H1 (cell line): ENCODE results near the gene NPY4R2. TPM values are rescaled to one million over a fixed set of nuclear protein-coding genes. Genes with fewer than 3 reads are reported as not detected.
"Not testable (repeated sequence)": the region's sequence is repeated elsewhere in the genome, so short reads cannot be mapped to it uniquely, and the experiment has no call there.

Source experiments
- CTCF ChIA-PET: fragments of 300-600 bp; sonication (Branson Sonifier 250); formaldehyde crosslinking; loops from one replicate; lab custom pipeline; 2021; ENCODE audit not compliant: partially characterized antibody; lab: Charles Lee
- POLR2A ChIA-PET: fragments of 300-600 bp; sonication (Branson Sonifier 250); formaldehyde crosslinking; loops from one replicate; lab custom pipeline; 2021; ENCODE audit warnings: inconsistent platforms; ENCODE audit not compliant: partially characterized antibody; lab: Charles Lee
- DNase-seq, 2 experiments: peaks; one replicate each; pipeline versions ENCODE4 v3.0.0 to v3.0.0-alpha.2; 2010 to 2022; ENCODE audit warnings: low spot score in 2 of 2, low read depth in 1 of 2, mixed read lengths in 1 of 2
- FAIRE-seq: peaks from 2 replicates; lab custom pipeline; 2011; peaks lifted over from hg19 to GRCh38; lab: Jason Lieb, UNC
- H2AFZ ChIP-seq: 2 replicates; pipeline ENCODE4 v1.8.1; 2012; ENCODE audit warnings: low read length, inconsistent platforms
- H2AK5ac ChIP-seq: 2 replicates; pipeline ENCODE4 v1.6.1; 2013; ENCODE audit warnings: low read depth, low read length
- H2BK120ac ChIP-seq: replicated peaks from 2 replicates; pipeline ENCODE3; 2013; ENCODE audit warnings: low read depth, low read length, inconsistent platforms
- H2BK12ac ChIP-seq: 2 replicates; pipeline ENCODE4 v1.6.1; 2013; ENCODE audit warnings: low read depth, low read length
- H2BK15ac ChIP-seq: 2 replicates; pipeline ENCODE4 v1.6.1; 2013; ENCODE audit warnings: low read length
- H2BK20ac ChIP-seq: 2 replicates; pipeline ENCODE4 v1.6.1; 2013; ENCODE audit warnings: low read length
- H2BK5ac ChIP-seq: 2 replicates; pipeline ENCODE4 v1.6.1; 2013; ENCODE audit warnings: low read depth, low read length
- H3K14ac ChIP-seq: 2 replicates; pipeline ENCODE4 v1.6.1; 2013; ENCODE audit warnings: inconsistent platforms; ENCODE audit not compliant: insufficient read length
- H3K18ac ChIP-seq: 2 replicates; pipeline ENCODE4 v1.6.1; 2013; ENCODE audit warnings: low read length; ENCODE audit errors: extremely low read depth
- H3K23ac ChIP-seq: 2 replicates; pipeline ENCODE4 v1.6.1; 2013; ENCODE audit warnings: inconsistent platforms; ENCODE audit not compliant: insufficient read length
- H3K23me2 ChIP-seq: 2 replicates; pipeline ENCODE4 v1.6.1; 2013; ENCODE audit warnings: low read depth, low read length
- H3K27ac ChIP-seq: 2 replicates; pipeline ENCODE4 v1.6.1; 2011; ENCODE audit warnings: low read depth, low read length, inconsistent platforms
- H3K27me3 ChIP-seq, 4 experiments: replicated peaks in 1 of 4; 1 replicate in 1 of 4; 2 replicates in 3 of 4; pipeline versions ENCODE4 v1.6.1 to v1.8.1; 2011 to 2013; ENCODE audit warnings: low read length in 3 of 4, mild to moderate bottlenecking in 3 of 4, inconsistent platforms in 2 of 4, mixed read lengths in 2 of 4, moderate library complexity in 1 of 4; ENCODE audit not compliant: control insufficient read depth in 3 of 4, insufficient read depth in 3 of 4; ENCODE audit errors: extremely low read depth in 1 of 4
- H3K36me3 ChIP-seq, 4 experiments: 2 replicates each; pipeline versions ENCODE4 v1.6.1 to v1.8.1; 2011 to 2013; ENCODE audit warnings: mild to moderate bottlenecking in 4 of 4, low read length in 3 of 4, moderate library complexity in 2 of 4, control low read depth in 1 of 4, inconsistent platforms in 1 of 4; ENCODE audit not compliant: insufficient read depth in 4 of 4, control insufficient read depth in 2 of 4
- H3K4ac ChIP-seq: replicated peaks from 2 replicates; pipeline ENCODE3; 2013; ENCODE audit warnings: low read length, low read depth, mixed read lengths, inconsistent platforms; ENCODE audit not compliant: insufficient read length
- H3K4me1 ChIP-seq, 4 experiments: replicated peaks in 1 of 4; 1 replicate in 1 of 4; 2 replicates in 3 of 4; pipeline versions ENCODE4 v1.6.1 to v1.8.1; 2011 to 2013; ENCODE audit warnings: low read length in 3 of 4, inconsistent platforms in 2 of 4, mixed read lengths in 1 of 4; ENCODE audit not compliant: insufficient read depth in 4 of 4, control insufficient read depth in 3 of 4
- H3K4me2 ChIP-seq, 2 experiments: 2 replicates each; pipeline versions ENCODE4 v1.6.1 to v1.8.1; 2011 to 2013; ENCODE audit warnings: low read depth in 2 of 2, low read length in 2 of 2, control low read depth in 1 of 2, inconsistent platforms in 1 of 2, mild to moderate bottlenecking in 1 of 2; ENCODE audit not compliant: insufficient read depth in 1 of 2
- H3K4me3 ChIP-seq, 4 experiments: fragments of 200-600, 300-600 bp in 1 of 4; sonication (generic), shearing (Covaris generic), sonication (Bioruptor Twin) in 1 of 4; 2 replicates each; pipeline versions ENCODE4 v1.5.1 to v1.8.1; 2011 to 2016; ENCODE audit warnings: low read length in 4 of 4, low read depth in 3 of 4, control low read depth in 2 of 4, inconsistent platforms in 2 of 4, mild to moderate bottlenecking in 2 of 4, mixed read lengths in 1 of 4, moderate library complexity in 1 of 4; ENCODE audit not compliant: insufficient read depth in 2 of 4; ENCODE audit errors: extremely low read depth in 1 of 4
- H3K56ac ChIP-seq: replicated peaks from 2 replicates; pipeline ENCODE3; 2013; ENCODE audit warnings: low read depth, mild to moderate bottlenecking, mixed read lengths, low read length, inconsistent platforms; ENCODE audit not compliant: insufficient read length
- H3K79me1 ChIP-seq: 2 replicates; pipeline ENCODE4 v1.6.1; 2013; ENCODE audit warnings: low read depth, low read length, control low read depth
- H3K79me2 ChIP-seq, 2 experiments: 2 replicates each; pipeline versions ENCODE4 v1.6.1 to v1.8.1; 2012 to 2013; ENCODE audit warnings: low read length in 2 of 2, mild to moderate bottlenecking in 2 of 2, inconsistent platforms in 1 of 2; ENCODE audit not compliant: insufficient read depth in 2 of 2, control insufficient read depth in 1 of 2
- H3K9ac ChIP-seq, 4 experiments: replicated peaks in 1 of 4; 1 replicate in 1 of 4; 2 replicates in 3 of 4; pipeline versions ENCODE4 v1.6.1 to v1.8.1; 2011 to 2013; ENCODE audit warnings: low read depth in 3 of 4, low read length in 3 of 4, control low read depth in 2 of 4, mild to moderate bottlenecking in 2 of 4, moderate library complexity in 2 of 4, inconsistent platforms in 1 of 4; ENCODE audit errors: extremely low read depth in 1 of 4
- H3K9me3 ChIP-seq, 2 experiments: 2 replicates each; pipeline versions ENCODE4 v1.6.1 to v1.8.1; 2012 to 2013; ENCODE audit warnings: mild to moderate bottlenecking in 2 of 2, moderate library complexity in 2 of 2, control low read depth in 1 of 2, inconsistent platforms in 1 of 2, low read depth in 1 of 2, low read length in 1 of 2, mixed read lengths in 1 of 2; ENCODE audit not compliant: insufficient read depth in 2 of 2
- H4K20me1 ChIP-seq, 2 experiments: replicated peaks in 1 of 2; 2 replicates each; pipeline versions ENCODE3 to v1.8.1; 2011 to 2013; ENCODE audit warnings: inconsistent platforms in 2 of 2, low read length in 2 of 2, mild to moderate bottlenecking in 1 of 2; ENCODE audit not compliant: insufficient read depth in 2 of 2, control insufficient read depth in 1 of 2
- H4K5ac ChIP-seq: 2 replicates; pipeline ENCODE4 v1.6.1; 2013; ENCODE audit warnings: low read length, low read depth, mixed read lengths, inconsistent platforms; ENCODE audit not compliant: insufficient read length
- H4K8ac ChIP-seq: 2 replicates; pipeline ENCODE4 v1.8.0; 2013; ENCODE audit warnings: mild to moderate bottlenecking, moderate library complexity, low read length, inconsistent platforms; ENCODE audit not compliant: insufficient read depth; ENCODE audit errors: extremely low read depth
- H4K91ac ChIP-seq: replicated peaks from 2 replicates; pipeline ENCODE3; 2013; ENCODE audit warnings: low read length, mixed read lengths, inconsistent platforms; ENCODE audit not compliant: insufficient read length
- WGBS, 2 experiments: shearing (Covaris generic) in 1 of 2; methylation state at CpG; one replicate each; pipeline versions ENCODE4 v1.1.6 to v1.1.7; 2013 to 2015; ENCODE audit warnings: low lambda C conversion rate in 2 of 2, mixed read lengths in 2 of 2, inconsistent platforms in 1 of 2, low coverage in 1 of 2, missing lambda C conversion rate in 1 of 2; ENCODE audit not compliant: insufficient replicate concordance in 2 of 2, insufficient coverage in 1 of 2, insufficient read length in 1 of 2; ENCODE audit errors: extremely low coverage in 1 of 2, missing lambda C conversion rate in 1 of 2; 5-methylcytosine and 5-hydroxymethylcytosine counted together
- polyA plus RNA-seq, 7 experiments: library from polyadenylated mRNA; depleted of rRNA in 3 of 7; stranded (reverse) in 5 of 7; unstranded in 2 of 7; fragments of >200 nt in 5 of 7; fragments of 200-250 nt in 2 of 7; gene quantifications; 1 replicate in 5 of 7; 2 replicates in 1 of 7; 4 replicates in 1 of 7; pipeline versions ENCODE4 v1.2.1 to v1.2.3, GENCODE V29; 2011 to 2013; ENCODE audit warnings: missing spikeins in 2 of 7, mixed read lengths in 2 of 7
- total RNA-seq: library from RNA; stranded (reverse); fragmentation: NEBNext Ultra II Directional; extraction: Animal tissue kit (Norgen Biotek cat#: 25700); gene quantifications from 2 replicates; pipeline ENCODE4 v1.2.1, GENCODE V29; 2021

Gene NPY4R2
- total and polyA plus RNA-seq, 2 of the 8 experiments (the other 6 are each of a cell fraction or from before 2014, with no cell fraction given) = 0.05 TPM; not detected in 1

- H3K14ac ChIP-seq, H2BK5ac ChIP-seq, H3K4me1 ChIP-seq, H4K91ac ChIP-seq, H2BK15ac ChIP-seq, H3K23ac ChIP-seq, H2BK12ac ChIP-seq, H3K56ac ChIP-seq, H3K4me2 ChIP-seq, DNase-seq, H2AFZ ChIP-seq, H3K36me3 ChIP-seq, H3K4me3 ChIP-seq, H3K4ac ChIP-seq, H3K79me1 ChIP-seq, H4K20me1 ChIP-seq, H4K5ac ChIP-seq, H2BK20ac ChIP-seq, FAIRE-seq, H3K23me2 ChIP-seq, H3K9ac ChIP-seq, H3K9me3 ChIP-seq, H3K27me3 ChIP-seq, H3K27ac ChIP-seq, H3K79me2 ChIP-seq, H2AK5ac ChIP-seq, H3K18ac ChIP-seq, H4K8ac ChIP-seq, H2BK120ac ChIP-seq, POLR2A ChIA-PET: not testable (repeated sequence)
- 94% methylated on average over 5 of the region's 6 CpGs; no CpG with 5 or more reads in 1 of the 2 experiments for WGBS, 2 experiments
- CTCF ChIA-PET = interaction anchor here (0.8 kb wide), 1 partner anchor 360 kb away, joined by 3 read pairs; no protein-coding TSS in a partner anchor
Observed at GRCh38 chr10:47941379-47941778, 22.9 kb downstream of the NPY4R2 start.

- H2BK5ac ChIP-seq, H3K23me2 ChIP-seq, H3K14ac ChIP-seq, H3K4me3 ChIP-seq, H3K9me3 ChIP-seq, H2BK120ac ChIP-seq, DNase-seq, H2AK5ac ChIP-seq, H3K4me1 ChIP-seq, H3K79me2 ChIP-seq, H3K79me1 ChIP-seq, H3K27me3 ChIP-seq, H2BK12ac ChIP-seq, H3K9ac ChIP-seq, H4K20me1 ChIP-seq, H2BK20ac ChIP-seq, H3K27ac ChIP-seq, H4K91ac ChIP-seq, H2BK15ac ChIP-seq, H3K56ac ChIP-seq, H3K23ac ChIP-seq, H3K18ac ChIP-seq, H3K4ac ChIP-seq, H3K4me2 ChIP-seq, H3K36me3 ChIP-seq, H2AFZ ChIP-seq, FAIRE-seq, H4K8ac ChIP-seq, POLR2A ChIA-PET, H4K5ac ChIP-seq: not testable (repeated sequence)
- whole genome bisulfite sequencing, 2 experiments = 86% methylated on average over 2 of the region's 8 CpGs; no CpG with 5 or more reads in 1 of the 2 experiments
- CTCF ChIA-PET = interaction anchor here (0.8 kb wide), 1 partner anchor 359 kb away, joined by 3 read pairs; no protein-coding TSS in a partner anchor
Observed at GRCh38 chr10:47942351-47943019, 24.0 kb downstream of the NPY4R2 start.
